CD4-positive, CD25-positive, alpha-beta regulatory T cell (primary cell): ENCODE data around the gene NETO2. TPM values are rescaled to one million over a fixed set of nuclear protein-coding genes. Genes with fewer than 3 reads are reported as not detected.
"Not testable (repeated sequence)": the region's sequence is repeated elsewhere in the genome, so short reads cannot be mapped to it uniquely, and the experiment has no call there.

Source experiments
- ATAC-seq, 2 donors: fragments of 150-1000 bp; cut with Tn5 transposase; one replicate each; pipeline ENCODE4 v1.10.0; 2021; ENCODE audit warnings: low read depth in 2 of 2, moderate number of reproducible peaks in 2 of 2, moderate library complexity in 1 of 2
- DNase-seq, 3 donors: peaks; one replicate each; pipeline versions ENCODE4 v3.0.0 to v3.0.0-alpha.2; 2012 to 2022; ENCODE audit warnings: mixed read lengths in 1 of 3
- H3K27ac ChIP-seq: one replicate; pipeline ENCODE4 v1.7.0; 2013; ENCODE audit warnings: mild to moderate bottlenecking, low read length; ENCODE audit not compliant: insufficient read depth, poor library complexity, severe bottlenecking
- H3K27me3 ChIP-seq: one replicate; pipeline ENCODE4 v1.7.0; 2013; ENCODE audit warnings: low read length; ENCODE audit not compliant: control insufficient read depth, insufficient read depth
- H3K36me3 ChIP-seq: one replicate; pipeline ENCODE4 v1.7.0; 2013; ENCODE audit warnings: mild to moderate bottlenecking, low read length, moderate library complexity; ENCODE audit not compliant: control insufficient read depth, insufficient read depth
- H3K4me1 ChIP-seq: 2 replicates; pipeline ENCODE4 v1.7.0; 2013; ENCODE audit warnings: mild to moderate bottlenecking, low read length; ENCODE audit not compliant: insufficient read depth, control insufficient read depth, poor library complexity, severe bottlenecking
- H3K4me3 ChIP-seq: one replicate; pipeline ENCODE4 v1.7.0; 2013; ENCODE audit warnings: low read depth, mild to moderate bottlenecking, low read length, moderate library complexity
- H3K9me3 ChIP-seq, 2 experiments: 1 replicate in 1 of 2; 2 replicates in 1 of 2; pipeline ENCODE4 v1.7.0; 2013; ENCODE audit warnings: low read length in 2 of 2, mild to moderate bottlenecking in 1 of 2, moderate library complexity in 1 of 2; ENCODE audit not compliant: control insufficient read depth in 2 of 2
- H3K27ac Mint-ChIP-seq, 3 donors: one replicate each; pipeline ENCODE4 v1.8.0; 2020 to 2022; ENCODE audit warnings: mild to moderate bottlenecking in 3 of 3, mixed read lengths in 3 of 3, moderate library complexity in 2 of 3
- H3K27me3 Mint-ChIP-seq: one replicate; pipeline ENCODE4 v1.8.0; 2022; ENCODE audit warnings: mild to moderate bottlenecking, mixed read lengths
- H3K36me3 Mint-ChIP-seq: one replicate; pipeline ENCODE4 v1.8.0; 2020; ENCODE audit warnings: mixed read lengths
- H3K4me1 Mint-ChIP-seq, 4 donors: one replicate each; pipeline ENCODE4 v1.8.0; 2020 to 2022; ENCODE audit warnings: mixed read lengths in 4 of 4, mild to moderate bottlenecking in 1 of 4
- H3K4me3 Mint-ChIP-seq, 4 donors: one replicate each; pipeline ENCODE4 v1.8.0; 2020 to 2022; ENCODE audit warnings: mild to moderate bottlenecking in 4 of 4, mixed read lengths in 4 of 4, moderate library complexity in 3 of 4
- H3K9me3 Mint-ChIP-seq, 7 donors: one replicate each; pipeline ENCODE4 v1.8.0; 2020 to 2022; ENCODE audit warnings: mixed read lengths in 7 of 7, mild to moderate bottlenecking in 3 of 7, moderate library complexity in 2 of 7
- polyA plus RNA-seq, 4 donors: library from polyadenylated mRNA; unstranded; fragments of 300-500 nt; fragmentation: Illumina TruSeq; gene quantifications; one replicate each; pipeline ENCODE4 v1.2.3, GENCODE V29; 2021
- total RNA-seq: library from RNA; stranded (reverse); gene quantifications from one replicate; pipeline ENCODE4 v1.2.3, GENCODE V29; 2022

NETO2 gene
- total and polyA plus RNA-seq, 5 donors from 2014 or later = 4.6 to 9.2 (median 7.1) TPM

- Histone ChIP-seq H3K27ac (peak overlapping the region; percentile 42), H3K36me3 (no peaks in the 10 kb centered on the region), H3K4me1 (peaks cover 31% of the 10 kb centered on the region), H3K4me3 (peak overlapping the region; percentile 81), H3K27me3 (peaks cover 7% of the 10 kb centered on the region), H3K9me3 (no peaks in the 10 kb centered on the region)
- Mint-ChIP-seq H3K27me3 (peaks cover 12% of the 10 kb centered on the region), H3K27ac (peak overlapping the region in 1 of 3 donors; percentile 84), H3K4me1 (peaks cover 14 to 27% (median 20%) of the 10 kb centered on the region in 4 donors), H3K36me3 (no peaks in the 10 kb centered on the region), H3K9me3 (no peaks in the 10 kb centered on the region), H3K4me3 (peak overlapping the region; percentile 87 to 95 (median 91))
- ATAC-seq (no peak), DNase-seq (peak in 1 of 3 donors; percentile 18)
Observed at GRCh38 chr16:47142486-47142820, 1.3 kb downstream of the NETO2 start.

GRCh38 chr16:47141773-47142485, 1.8 kb downstream of the NETO2 start:
- Mint-ChIP-seq H3K36me3 (no peaks in the 10 kb centered on the region), H3K27me3 (peaks cover 12% of the 10 kb centered on the region), H3K4me1 (peaks cover 14 to 27% (median 21%) of the 10 kb centered on the region in 4 donors), H3K4me3 (peak overlapping the region; percentile 87 to 95 (median 91)), H3K27ac (peak overlapping the region; percentile 74 to 92 (median 84)), H3K9me3 (no peaks in the 10 kb centered on the region)
- Histone ChIP-seq H3K27me3 (peaks cover 7% of the 10 kb centered on the region), H3K36me3 (no peaks in the 10 kb centered on the region), H3K9me3 (no peaks in the 10 kb centered on the region), H3K4me1 (peaks cover 31% of the 10 kb centered on the region), H3K27ac (peak overlapping the region; percentile 42), H3K4me3 (peak overlapping the region; percentile 81)
- DNase-seq (peak; percentile 73 to 92 (median 82)), ATAC-seq (peak; percentile 67 to 78)

- Histone ChIP-seq H3K4me1 (peaks cover 34% of the 10 kb centered on the region), H3K9me3 (no peaks in the 10 kb centered on the region), H3K27ac (no peak overlapping the region), H3K36me3 (no peaks in the 10 kb centered on the region), H3K4me3 (no peak overlapping the region), H3K27me3 (peaks cover 5% of the 10 kb centered on the region)
- ATAC-seq (no peak), DNase-seq (no peak)
- H3K27ac Mint-ChIP-seq = no peak overlapping the region
- peaks cover 12% of the 10 kb centered on the region for H3K27me3 Mint-ChIP-seq
- H3K9me3 Mint-ChIP-seq = no peaks in the 10 kb centered on the region
- H3K36me3 Mint-ChIP-seq = no peaks in the 10 kb centered on the region
- H3K4me3 Mint-ChIP-seq = no peak overlapping the region
- peaks cover 14 to 32% (median 23%) of the 10 kb centered on the region in 4 donors for H3K4me1 Mint-ChIP-seq
Observed at GRCh38 chr16:47140686-47141085, 3.1 kb downstream of the NETO2 start.

- no peaks in the 10 kb centered on the region for H3K36me3 ChIP-seq
- Mint-ChIP-seq H3K4me3 (peak overlapping the region in 2 of 4 donors; percentile 13 to 41), H3K4me1 (peaks cover 14 to 29% (median 22%) of the 10 kb centered on the region in 4 donors), H3K36me3 (no peaks in the 10 kb centered on the region), H3K27me3 (peaks cover 5% of the 10 kb centered on the region), H3K9me3 (no peaks in the 10 kb centered on the region), H3K27ac (peak overlapping the region in 1 of 3 donors; percentile 17)
- peak overlapping the region; percentile 43 for H3K4me3 ChIP-seq
- ATAC-seq (no peak), DNase-seq (peak in 1 of 3 donors; percentile 19)
- H3K27ac ChIP-seq = peak overlapping the region; percentile 38
- H3K27me3 ChIP-seq = peaks cover under 1% of the 10 kb centered on the region
- peaks cover 34% of the 10 kb centered on the region for H3K4me1 ChIP-seq
- no peaks in the 10 kb centered on the region for H3K9me3 ChIP-seq
Observed at GRCh38 chr16:47139561-47140185, 4.1 kb downstream of the NETO2 start.

- not testable (repeated sequence) for H3K27ac ChIP-seq, H3K9me3 Mint-ChIP-seq, H3K27me3 Mint-ChIP-seq, DNase-seq, H3K36me3 ChIP-seq, ATAC-seq, H3K9me3 ChIP-seq, H3K36me3 Mint-ChIP-seq, H3K4me3 ChIP-seq, H3K27me3 ChIP-seq, H3K27ac Mint-ChIP-seq
- H3K4me1 ChIP-seq = peaks cover 22% of the 10 kb centered on the region
- Mint-ChIP-seq H3K4me3 (peak overlapping the region in 2 of 4 donors; percentile 23 to 41), H3K4me1 (peaks cover 14 to 29% (median 19%) of the 10 kb centered on the region in 4 donors)
Observed at GRCh38 chr16:47137925-47138324, 5.8 kb downstream of the NETO2 start.

- no peak overlapping the region for H3K27ac Mint-ChIP-seq
- H3K36me3 Mint-ChIP-seq = no peaks in the 10 kb centered on the region
- Histone ChIP-seq H3K4me3 (peak overlapping the region; percentile 45), H3K4me1 (peaks cover 6% of the 10 kb centered on the region), H3K27ac (peak overlapping the region; percentile 53), H3K9me3 (no peaks in the 10 kb centered on the region), H3K27me3 (no peaks in the 10 kb centered on the region), H3K36me3 (no peaks in the 10 kb centered on the region)
- H3K9me3 Mint-ChIP-seq = no peaks in the 10 kb centered on the region
- ATAC-seq (peak; percentile 67 to 80), DNase-seq (peak in 2 of 3 donors; percentile 14 to 56)
- H3K27me3 Mint-ChIP-seq = no peaks in the 10 kb centered on the region
- peaks cover 6 to 28% (median 14%) of the 10 kb centered on the region in 4 donors for H3K4me1 Mint-ChIP-seq
- peak overlapping the region in 3 of 4 donors; percentile 9 to 48 (median 28) for H3K4me3 Mint-ChIP-seq
Observed at GRCh38 chr16:47136099-47136842, 7.5 kb downstream of the NETO2 start.

- Histone ChIP-seq H3K27me3 (no peaks in the 10 kb centered on the region), H3K4me3 (no peak overlapping the region), H3K9me3 (no peaks in the 10 kb centered on the region), H3K4me1 (peaks cover 6% of the 10 kb centered on the region), H3K36me3 (no peaks in the 10 kb centered on the region), H3K27ac (no peak overlapping the region)
- ATAC-seq (no peak), DNase-seq (no peak)
- Mint-ChIP-seq H3K36me3 (no peaks in the 10 kb centered on the region), H3K27me3 (no peaks in the 10 kb centered on the region), H3K27ac (no peak overlapping the region), H3K9me3 (no peaks in the 10 kb centered on the region), H3K4me1 (peaks cover 6 to 24% (median 20%) of the 10 kb centered on the region in 4 donors), H3K4me3 (no peak overlapping the region)
Observed at GRCh38 chr16:47134550-47134949, 9.2 kb downstream of the NETO2 start.
